Adipose tissue (tissue), 3 donors: Measurements from ENCODE around the gene ARID1B. TPM values are rescaled to one million over a fixed set of nuclear protein-coding genes. Genes with fewer than 3 reads are reported as not detected.

Experiments
- H3K27ac ChIP-seq: one replicate; pipeline ENCODE4 v1.5.1; 2013; ENCODE audit warnings: low read depth, low read length
- whole genome bisulfite sequencing, 3 donors: extraction: QIAGEN DNeasy Blood & Tissue Kit; methylation state at CpG; one replicate each; pipeline ENCODE4 v1.1.7; 2013; 5-methylcytosine and 5-hydroxymethylcytosine counted together
- polyA plus RNA-seq, 3 donors: library from polyadenylated mRNA; stranded (reverse); fragments of 200-250 nt; gene quantifications; one replicate each; pipeline ENCODE4 v1.2.3, GENCODE V29; 2013
- donor health status: healthy with polysubstance abuse.
- donor health status: Bipolar disorder and iron deficiency.
- donor health status: healthy.

The ARID1B gene
- polyA plus RNA-seq, 3 donors, result 14.0 to 29.2 (median 21.9) TPM

- WGBS, 3 donors, result 70 to 94% (median 92%) methylated on average over 6 of the region's 6 CpGs
- H3K27ac ChIP-seq, result no peak overlapping the region
Observed at GRCh38 chr6:156864557-156864956, 87.4 kb downstream of the ARID1B start.

- H3K27ac ChIP-seq, result no peak overlapping the region
- 63 to 93% (median 68%) methylated on average over 1 of the region's 1 CpG for WGBS, 3 donors
Observed at GRCh38 chr6:156865019-156865629, 87.9 kb downstream of the ARID1B start.

- no peak overlapping the region for H3K27ac ChIP-seq
Observed at GRCh38 chr6:156866220-156867015, 89.2 kb downstream of the ARID1B start.

GRCh38 chr6:156867121-156867520 is 89.9 kb downstream of the ARID1B start:
- no peak overlapping the region for H3K27ac ChIP-seq
- 75 to 90% (median 80%) methylated on average over 2 of the region's 2 CpGs for WGBS, 3 donors

More at GRCh38 chr6:156866220-156867015, 89.2 kb downstream of the ARID1B start:
- 70 to 77% (median 72%) methylated on average over 10 of the region's 10 CpGs for WGBS, 3 donors

- 84 to 95% (median 91%) methylated on average over 3 of the region's 3 CpGs for WGBS, 3 donors
- no peak overlapping the region for H3K27ac ChIP-seq
Observed at GRCh38 chr6:156868385-156868784, 91.2 kb downstream of the ARID1B start.

GRCh38 chr6:156869980-156870398 is 92.8 kb downstream of the ARID1B start:
- 81 to 86% (median 81%) methylated on average over 13 of the region's 13 CpGs for WGBS, 3 donors

GRCh38 chr6:156870924-156871539 is 93.9 kb downstream of the ARID1B start:
- no peak overlapping the region for H3K27ac ChIP-seq
- WGBS, 3 donors, result 67 to 71% (median 69%) methylated on average over 5 of the region's 5 CpGs

More at GRCh38 chr6:156869980-156870398, 92.8 kb downstream of the ARID1B start:
- no peak overlapping the region for H3K27ac ChIP-seq

GRCh38 chr6:156872903-156873302 is 95.7 kb downstream of the ARID1B start:
- no peak overlapping the region for H3K27ac ChIP-seq
- WGBS, 3 donors, result 92 to 95% (median 94%) methylated on average over 8 of the region's 8 CpGs

- 67 to 98% (median 95%) methylated on average over 10 of the region's 10 CpGs for WGBS, 3 donors
- no peak overlapping the region for H3K27ac ChIP-seq
Observed at GRCh38 chr6:156873654-156874380, 96.6 kb downstream of the ARID1B start.

- WGBS, 3 donors, result 67 to 82% (median 77%) methylated on average over 2 of the region's 2 CpGs
- H3K27ac ChIP-seq, result no peak overlapping the region
Observed at GRCh38 chr6:156875062-156875461, 97.9 kb downstream of the ARID1B start.

- H3K27ac ChIP-seq, result no peak overlapping the region
- 73 to 87% (median 83%) methylated on average over 11 of the region's 11 CpGs for WGBS, 3 donors
Observed at GRCh38 chr6:156876302-156876701, 99.1 kb downstream of the ARID1B start.

GRCh38 chr6:156877126-156877863 is 100.1 kb downstream of the ARID1B start:
- 59 to 83% (median 76%) methylated on average over 10 of the region's 10 CpGs for WGBS, 3 donors
- no peak overlapping the region for H3K27ac ChIP-seq

GRCh38 chr6:156878681-156879080 is 101.5 kb downstream of the ARID1B start:
- no peak overlapping the region for H3K27ac ChIP-seq
- WGBS, 3 donors, result 83 to 95% (median 87%) methylated on average over 4 of the region's 4 CpGs

- 85 to 88% (median 87%) methylated on average over 4 of the region's 4 CpGs for WGBS, 3 donors
- H3K27ac ChIP-seq, result no peak overlapping the region
Observed at GRCh38 chr6:156879186-156879585, 102.0 kb downstream of the ARID1B start.

- no peak overlapping the region for H3K27ac ChIP-seq
- WGBS, 3 donors, result 75 to 87% (median 75%) methylated on average over 3 of the region's 3 CpGs
Observed at GRCh38 chr6:156879591-156879990, 102.4 kb downstream of the ARID1B start.

- H3K27ac ChIP-seq, result no peak overlapping the region
- WGBS, 3 donors, result 36 to 83% (median 72%) methylated on average over 3 of the region's 3 CpGs
Observed at GRCh38 chr6:156880913-156881312, 103.7 kb downstream of the ARID1B start.

- whole genome bisulfite sequencing, 3 donors, result 80 to 86% (median 85%) methylated on average over 10 of the region's 10 CpGs
- no peak overlapping the region for H3K27ac ChIP-seq
Observed at GRCh38 chr6:156881687-156882629, 104.8 kb downstream of the ARID1B start.
